SU-DHL-6 (cell line): ENCODE results near the gene SNX9.

ENCODE experiments used
- CTCF ChIP-seq: fragments of 200-600 bp; sonication (generic); IDR thresholded peaks from one replicate; pipeline ENCODE4 v1.5.1; 2017; ENCODE audit warnings: antibody characterized with exemption, mild to moderate bottlenecking, low read length, moderate library complexity; ENCODE audit not compliant: insufficient read depth, poor library complexity, severe bottlenecking
- EZH2phosphoT487 ChIP-seq: fragments of 200-600 bp; sonication (generic), shearing (Covaris generic); conservative IDR thresholded peaks from 2 replicates; pipeline ENCODE4 v1.6.1; 2018; ENCODE audit warnings: mild to moderate bottlenecking, antibody characterized with exemption, low read length, moderate library complexity, mixed read lengths

- TF ChIP-seq CTCF (no peak), EZH2phosphoT487 (no peak)
These were observed 73.9 kb downstream of the SNX9 start for GRCh38 chr6:157896932-157897331.
